SIG-M5 treated with dmso at 0.1 percent for 504 hours (cell line): Measurements from ENCODE around the gene FRAT2.

Experiments used
- DNase-seq: peaks from one replicate; lab custom pipeline; 2025; ENCODE audit not compliant: unreplicated experiment; lab: John Stamatoyannopoulos, UW

The FRAT2 gene

GRCh38 chr10:97327348-97328294 is 6.9 kb downstream of the FRAT2 start:
- DNase-seq: peak; percentile 35

- no peak for DNase-seq
These were observed 8.8 kb downstream of the FRAT2 start for GRCh38 chr10:97325754-97326153.

GRCh38 chr10:97323501-97323900 is 11.0 kb downstream of the FRAT2 start:
- DNase-seq: no peak

DNA sequence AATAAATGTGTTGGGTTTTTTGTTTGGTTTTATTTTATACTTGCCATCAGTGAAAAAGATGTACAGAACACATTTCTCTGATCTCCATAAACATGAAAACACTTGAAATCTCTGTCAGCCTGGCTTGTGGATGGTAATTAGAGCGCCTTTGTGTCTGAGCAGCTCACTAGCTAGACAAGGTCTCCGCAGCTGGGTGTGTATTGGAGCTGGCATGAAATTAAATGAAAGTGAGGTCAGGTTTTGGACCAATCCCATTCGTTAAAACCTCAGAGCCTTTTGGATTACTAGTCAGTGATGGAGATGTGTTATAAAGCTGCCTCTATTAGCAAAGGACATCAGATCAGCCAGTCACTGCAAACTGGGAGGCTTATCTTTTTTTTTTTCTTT is 12.7 kb downstream of the FRAT2 start:
- DNase-seq: no peak

DNA sequence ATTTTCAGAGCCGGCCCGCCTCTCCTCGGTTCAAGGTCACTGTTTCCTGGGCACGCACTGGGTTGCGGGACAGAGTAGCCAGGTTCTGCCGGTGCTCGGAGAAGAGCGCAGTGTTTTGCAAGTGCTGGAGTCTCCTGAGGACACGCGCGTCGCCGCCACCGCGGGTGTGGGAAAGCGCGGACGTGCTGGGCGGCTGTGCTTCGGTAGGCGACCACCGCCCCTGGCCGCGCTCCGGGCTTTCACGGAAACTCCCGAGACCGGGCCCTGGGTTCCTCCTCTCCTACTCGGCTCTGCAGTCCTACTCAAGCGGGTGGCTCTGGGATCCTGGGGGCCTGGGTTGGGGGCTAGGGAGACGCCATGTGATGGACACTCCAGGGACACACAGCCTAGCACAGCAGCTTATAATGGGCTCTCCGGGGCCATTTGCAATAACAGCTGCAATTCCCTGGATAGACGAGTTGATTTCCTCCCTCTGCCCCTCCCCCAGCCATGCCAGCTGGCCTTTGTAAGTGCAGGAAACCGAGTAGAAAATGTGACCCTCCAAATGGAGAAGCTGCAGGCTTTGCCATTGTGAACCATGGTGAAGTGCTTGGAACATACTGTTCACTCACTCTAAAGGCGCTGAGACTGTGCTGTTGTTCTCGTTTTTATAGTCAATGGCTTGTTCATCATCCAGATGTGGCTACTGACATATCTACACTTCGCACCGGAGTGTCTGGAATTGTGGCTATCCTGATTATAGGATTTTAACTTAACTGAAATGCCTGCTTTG is 13.3 kb downstream of the FRAT2 start:
- DNase-seq: no peak

GRCh38 chr10:97320480-97321031 is 14.0 kb downstream of the FRAT2 start:
- no peak for DNase-seq

GRCh38 chr10:97319671-97320479 is 14.7 kb downstream of the FRAT2 start:
- DNase-seq: no peak

DNA sequence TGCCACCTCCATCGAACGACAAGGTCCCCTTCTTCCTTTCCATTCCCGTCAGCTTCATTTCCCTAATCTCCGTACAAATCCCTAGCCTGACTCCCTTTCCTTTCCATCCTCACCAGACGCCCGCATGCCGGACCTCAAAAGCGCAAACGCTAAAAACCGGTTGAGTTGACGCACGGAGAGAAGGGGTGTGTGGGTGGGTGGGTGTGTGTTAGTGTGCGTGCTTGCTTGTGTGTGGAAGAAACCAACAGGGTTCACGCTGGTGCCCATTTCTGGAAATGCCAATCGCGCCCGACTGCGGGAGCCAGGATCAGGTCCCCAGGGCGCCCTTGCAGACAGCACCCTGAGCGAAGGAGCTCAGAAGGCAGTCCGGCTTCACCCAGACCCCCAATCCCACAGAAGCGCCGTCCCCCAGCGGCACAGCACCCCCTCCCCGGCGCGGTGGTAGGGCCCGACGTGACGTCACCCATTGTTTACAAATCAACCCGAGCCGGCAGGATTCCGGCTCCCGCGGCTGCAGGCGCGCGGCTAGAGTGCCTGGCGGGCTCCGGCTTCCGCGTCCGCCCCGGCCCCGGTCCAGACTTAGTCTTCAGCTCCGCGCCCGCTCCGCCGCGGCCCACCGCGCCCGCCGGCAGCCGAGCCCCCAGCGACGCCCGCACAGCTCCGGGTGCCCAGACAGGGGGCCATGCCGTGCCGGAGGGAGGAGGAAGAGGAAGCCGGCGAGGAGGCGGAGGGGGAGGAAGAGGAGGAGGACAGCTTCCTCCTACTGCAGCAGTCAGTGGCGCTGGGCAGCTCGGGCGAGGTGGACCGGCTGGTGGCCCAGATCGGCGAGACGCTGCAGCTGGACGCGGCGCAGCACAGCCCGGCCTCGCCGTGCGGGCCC is 15.5 kb downstream of the FRAT2 start, which contains the start of gene FRAT1:
FRAT1 (plus strand) TSS at position 500 of the 880 bp plus-strand sequence; CDS start at position 683, 183 bp downstream.
- peak; percentile 76 for DNase-seq

DNA sequence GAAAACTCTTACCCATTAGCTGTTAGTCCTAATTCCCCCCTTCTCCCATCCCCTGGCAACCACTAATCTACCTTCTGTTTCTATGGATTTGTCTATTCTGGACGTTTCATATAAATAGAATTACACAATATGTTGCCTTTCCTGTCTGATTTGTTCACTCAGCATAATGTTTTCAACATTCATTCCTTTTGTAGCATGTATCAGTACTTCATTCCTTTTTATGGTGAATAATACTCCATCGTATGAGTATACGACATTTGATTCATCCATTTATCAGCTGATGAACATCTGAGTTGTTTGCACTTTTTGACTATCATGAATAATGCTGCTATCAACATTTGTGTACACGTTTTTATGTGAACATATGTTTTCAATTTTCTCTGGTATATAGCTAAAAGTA is 19.9 kb downstream of the FRAT2 start:
- DNase-seq: no peak

- no peak for DNase-seq
These were observed 21.6 kb downstream of the FRAT2 start for GRCh38 chr10:97312897-97313296.

GRCh38 chr10:97311111-97311626 is 23.4 kb downstream of the FRAT2 start:
- DNase-seq: no peak

DNA sequence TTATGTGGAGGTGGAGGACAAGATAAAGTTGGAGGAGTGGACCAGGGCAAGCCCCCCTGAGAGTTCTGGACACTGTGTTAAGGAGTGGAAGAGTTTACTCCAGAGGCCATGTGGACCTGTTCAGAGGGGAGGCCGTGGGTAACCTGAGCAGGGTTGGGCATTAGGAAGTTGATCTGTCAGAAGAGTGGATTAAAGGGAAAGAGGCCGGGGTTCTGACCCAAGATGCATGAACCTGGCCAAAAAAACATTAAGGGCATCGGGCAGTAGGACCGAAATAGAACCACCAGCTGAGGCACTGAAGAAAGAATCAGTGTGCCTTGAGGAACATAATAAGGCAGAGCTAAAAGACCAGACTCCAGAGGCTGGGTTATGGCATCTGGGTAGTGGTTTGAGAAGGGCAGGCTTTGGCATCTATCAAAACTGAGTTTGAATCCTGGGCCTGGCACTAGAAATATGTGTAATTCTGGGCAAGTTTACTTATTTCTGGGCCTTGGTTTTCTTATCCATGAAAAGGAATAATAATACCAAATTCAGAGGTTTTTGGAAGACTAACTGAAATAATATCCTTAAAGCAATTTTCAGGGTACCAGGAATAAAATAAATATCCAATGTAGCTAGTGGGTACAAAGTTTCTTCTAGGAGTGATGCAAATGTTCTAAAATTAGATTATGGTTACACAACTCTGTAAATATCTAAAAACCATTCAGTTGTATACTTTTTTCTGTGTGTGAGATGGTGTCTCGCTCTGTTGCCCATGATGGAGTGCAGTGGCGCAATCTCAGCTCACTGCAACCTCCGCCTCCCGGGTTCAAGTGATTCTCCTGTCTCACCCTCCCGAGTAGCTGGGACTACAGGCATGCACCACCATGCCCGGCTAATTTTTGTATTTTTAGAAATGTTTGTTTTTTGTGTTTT is 26.4 kb downstream of the FRAT2 start:
- DNase-seq: peak; percentile 46

- no peak for DNase-seq
These were observed 27.1 kb downstream of the FRAT2 start for GRCh38 chr10:97307441-97307840.

DNA sequence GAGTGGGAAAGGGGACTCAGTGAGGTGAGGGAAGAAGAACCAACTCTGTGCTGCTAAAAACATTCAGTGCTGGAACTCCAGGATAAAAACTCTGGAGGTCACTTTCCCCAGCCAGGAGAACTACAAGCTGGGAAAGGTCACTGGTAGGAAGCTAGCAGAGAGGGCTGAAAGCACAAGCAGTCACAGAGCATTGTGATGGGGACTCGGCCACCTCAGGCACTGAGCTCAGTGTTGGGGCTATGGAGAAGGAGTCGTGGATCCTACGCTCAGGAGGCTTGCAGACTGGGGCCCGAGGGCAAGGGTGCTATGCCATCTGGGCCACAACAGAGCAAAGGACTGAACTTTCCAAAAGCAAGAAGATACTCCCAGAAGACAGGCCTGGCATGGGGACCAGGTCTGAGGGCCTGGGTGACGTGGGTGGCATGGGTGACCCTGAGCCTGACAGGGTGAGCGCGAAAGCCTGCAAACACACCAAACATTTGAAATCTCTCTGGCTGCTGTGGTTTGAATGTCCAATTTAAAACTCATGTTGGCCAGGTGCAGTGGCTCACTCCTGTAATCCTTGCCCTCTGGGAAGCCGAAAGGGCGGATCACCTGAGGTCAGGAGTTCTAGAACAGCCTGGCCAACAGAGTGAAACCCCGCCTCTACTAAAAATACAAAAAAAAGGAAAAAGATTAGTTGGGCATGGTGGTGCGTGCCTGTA is 32.3 kb downstream of the FRAT2 start:
- no peak for DNase-seq

DNA sequence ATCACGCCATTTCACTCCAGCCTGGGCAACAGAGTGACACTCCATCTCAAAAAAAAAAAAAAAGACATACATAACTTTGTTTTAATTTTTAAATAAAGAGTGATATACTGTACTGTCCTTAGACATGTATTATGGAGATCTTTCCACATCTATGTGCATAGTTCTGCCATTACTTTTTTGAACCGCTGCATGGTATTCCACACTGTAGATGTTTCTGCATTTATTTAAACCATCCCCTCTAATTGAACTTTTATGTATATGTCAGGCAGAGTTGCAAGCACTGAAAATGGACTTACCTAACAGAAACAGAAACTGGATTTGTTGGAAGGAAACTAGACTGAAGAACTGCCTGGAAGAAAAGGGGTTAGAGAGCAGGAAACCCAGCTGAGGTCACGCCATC is 33.5 kb downstream of the FRAT2 start:
- DNase-seq: no peak

DNA sequence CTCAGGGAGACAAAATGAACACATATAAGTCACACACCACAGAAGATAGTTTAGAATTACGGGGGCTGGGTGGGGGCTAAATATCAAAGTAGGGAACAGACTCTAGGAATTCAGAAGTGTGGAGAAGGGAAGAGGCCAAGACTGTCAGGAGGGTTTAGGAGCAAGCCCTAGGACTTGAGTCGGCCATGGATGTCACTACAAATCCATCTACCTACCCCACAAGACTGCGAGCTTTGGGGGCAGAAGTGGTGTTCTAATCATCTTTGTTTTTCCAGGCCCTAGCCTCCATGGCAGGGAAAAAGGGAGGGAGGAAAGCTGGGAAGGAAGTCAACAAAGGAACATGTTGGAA is 36.3 kb downstream of the FRAT2 start:
- no peak for DNase-seq

DNA sequence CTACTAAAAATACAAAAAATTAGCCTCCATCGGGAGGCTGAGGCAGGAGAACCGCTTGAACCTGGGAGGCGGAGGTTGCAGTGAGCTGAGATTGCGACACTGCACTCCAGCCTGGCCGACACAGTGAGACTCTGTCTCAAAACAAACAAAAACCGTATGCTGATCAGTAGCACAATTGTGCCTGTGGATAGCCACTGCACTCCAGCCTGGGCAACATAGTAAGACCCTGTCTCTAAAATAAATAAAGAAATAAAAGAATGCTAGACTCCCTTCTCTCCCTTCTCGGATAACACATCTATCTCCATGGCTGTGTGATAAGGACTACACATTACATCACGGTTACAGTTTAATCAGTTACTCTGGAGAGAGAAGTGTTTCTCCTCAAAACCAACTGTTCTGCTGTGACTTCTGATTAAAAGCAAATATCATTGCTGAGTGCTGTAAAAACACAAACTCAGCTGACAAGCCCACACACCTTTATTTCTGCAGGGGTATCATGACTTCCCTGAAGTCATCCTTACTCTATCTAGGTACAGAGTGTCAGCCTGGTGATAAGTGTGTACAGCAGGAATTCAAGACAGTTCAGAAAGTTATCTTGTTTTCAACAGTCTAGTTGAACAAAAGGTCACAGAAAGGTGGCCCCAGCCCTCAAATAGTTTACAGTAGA is 36.8 kb downstream of the FRAT2 start:
- DNase-seq: no peak

DNA sequence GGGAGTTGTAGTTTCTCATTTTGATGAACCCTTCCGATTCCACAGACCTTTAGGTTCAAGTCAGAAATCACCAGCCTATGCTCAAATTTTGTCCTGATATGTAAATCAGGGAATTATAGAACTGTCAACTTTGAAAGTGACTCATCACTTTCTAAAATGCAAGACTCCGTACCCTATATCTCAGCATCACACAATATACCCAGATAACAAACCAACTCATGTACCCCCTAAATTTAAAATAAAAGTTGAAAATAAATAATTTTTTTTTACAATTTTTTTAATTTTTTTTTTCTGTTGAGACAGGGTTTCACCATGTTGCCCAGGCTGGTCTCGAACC is 41.7 kb downstream of the FRAT2 start:
- DNase-seq: no peak
